ENCODE data around the gene POLK. TPM values are rescaled to one million over a fixed set of nuclear protein-coding genes. Genes with fewer than 3 reads are reported as not detected.
A peak's percentile ranks its signal among the peaks of the same experiment; 100 is the strongest.
"Not testable (repeated sequence)": the region's sequence is repeated elsewhere in the genome, so short reads cannot be mapped to it uniquely, and the experiment has no call there.

The POLK gene
- 18.4 TPM for polyA plus RNA-seq (2013, experiment 1 of 2; ENCODE audit: insufficient read length)
- polyA plus RNA-seq (2013, experiment 2 of 2; ENCODE audit: insufficient read length), result 20.0 TPM

GRCh38 chr5:75511435-75512382, at the start of gene POLK, which contains the start of gene CERT1:
POLK (plus strand) TSS chr5:75511891.
CERT1 (minus strand) TSS chr5:75511629; CDS start chr5:75511207, 422 bp downstream.
- peak; percentile 99 for DNase-seq

DNA sequence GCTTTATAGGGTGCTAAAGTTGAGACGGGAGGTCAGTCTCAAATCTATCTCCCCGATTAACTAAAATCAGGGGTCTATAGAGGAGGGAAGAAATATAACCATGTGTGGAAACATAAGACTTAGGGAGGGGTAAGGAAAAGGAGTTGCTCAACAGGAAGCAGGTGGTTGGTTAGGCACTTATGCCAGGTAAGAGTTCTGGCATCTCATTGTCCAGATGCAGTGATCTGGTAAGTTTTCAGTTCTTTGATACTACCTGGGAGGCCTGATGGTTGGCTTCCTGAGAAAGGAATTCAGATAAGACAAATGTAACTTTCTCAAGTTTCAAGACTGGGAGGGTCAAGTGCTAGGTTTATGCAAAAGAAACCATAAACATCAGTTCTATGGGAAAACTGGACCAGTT, 48.0 kb upstream of the POLK start:
- no peak for DNase-seq

DNA sequence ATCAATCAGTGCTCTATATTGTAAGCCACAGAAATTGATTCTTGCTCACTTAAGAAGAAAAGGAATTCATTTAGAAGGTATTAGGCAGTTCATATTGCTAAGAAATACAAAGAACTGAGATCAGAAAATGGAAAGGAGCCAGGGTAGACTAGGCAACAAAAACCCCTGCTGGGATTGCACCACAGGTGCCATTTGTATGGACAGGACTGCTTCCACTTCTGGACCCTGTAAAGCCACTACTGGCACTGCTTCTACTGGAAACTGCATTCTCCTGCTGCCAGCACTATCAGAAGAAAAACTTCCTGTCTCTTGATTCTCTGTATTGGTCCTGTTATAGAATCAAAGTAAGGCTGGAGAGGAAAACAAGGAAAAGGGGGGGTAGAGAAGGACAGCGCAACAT, 46.2 kb upstream of the POLK start:
- DNase-seq, result peak; percentile 12

DNA sequence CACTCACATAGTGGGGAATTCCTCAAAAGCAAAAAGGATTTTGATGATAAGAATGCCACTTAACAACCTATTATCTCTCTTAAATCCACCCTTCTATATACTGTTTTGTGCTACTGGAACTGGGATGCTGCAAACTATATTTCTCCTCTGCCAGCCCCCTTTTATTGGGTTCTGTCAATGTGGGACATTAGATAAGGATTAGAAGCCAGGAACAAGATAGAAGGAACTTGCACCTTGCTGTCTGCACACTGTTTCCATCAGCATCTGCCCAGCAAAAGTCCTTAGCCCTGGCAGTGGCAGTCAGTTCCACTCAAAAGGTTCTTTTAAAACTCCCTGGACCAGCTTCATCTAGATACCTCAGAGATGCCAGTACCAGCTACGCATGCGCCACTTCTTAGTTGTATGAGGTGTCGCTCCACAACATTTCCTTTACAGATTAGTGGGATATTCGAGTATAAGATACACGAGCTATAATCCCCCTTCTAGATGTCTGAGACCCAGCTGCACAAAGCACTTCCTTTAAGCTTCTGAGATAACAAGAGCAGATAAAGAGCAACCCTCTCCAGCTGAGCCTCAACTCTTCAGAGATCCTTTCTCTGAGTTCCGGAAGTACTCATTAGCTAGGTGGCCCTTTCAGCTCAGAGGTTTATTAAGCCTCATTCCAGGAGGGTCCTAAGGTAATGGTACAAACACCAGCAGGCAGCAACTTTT, 45.5 kb upstream of the POLK start:
- DNase-seq, result no peak

- no peak for DNase-seq
These were observed 43.1 kb upstream of the POLK start for GRCh38 chr5:75468593-75468992.

DNA sequence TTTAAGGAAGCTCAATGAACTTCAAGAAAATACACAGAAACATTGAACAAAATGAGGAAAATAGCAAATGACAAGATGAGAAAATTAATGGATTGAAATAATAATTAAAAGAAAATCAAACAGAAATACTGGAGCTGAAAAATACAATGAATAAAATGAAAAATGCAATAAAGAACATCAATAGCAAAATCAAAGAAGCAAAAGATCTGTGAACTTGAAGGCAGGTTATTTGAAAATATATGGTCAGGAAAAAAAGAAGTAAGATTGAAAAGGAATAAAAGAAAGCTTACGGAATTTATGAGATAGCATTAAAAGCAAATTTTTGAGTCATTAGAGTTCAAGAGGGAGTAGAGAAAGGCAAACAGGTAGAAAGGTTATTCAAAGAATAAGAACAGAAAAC, 42.7 kb upstream of the POLK start:
- no peak for DNase-seq

GRCh38 chr5:75471193-75471592, 40.5 kb upstream of the POLK start:
- DNase-seq, result no peak

- DNase-seq, result peak; percentile 5
These were observed 38.7 kb upstream of the POLK start for GRCh38 chr5:75472973-75473372.

- no peak for DNase-seq
These were observed 38.2 kb upstream of the POLK start for GRCh38 chr5:75473463-75473862.

- DNase-seq, result no peak
These were observed 36.3 kb upstream of the POLK start for GRCh38 chr5:75475364-75475763.

DNA sequence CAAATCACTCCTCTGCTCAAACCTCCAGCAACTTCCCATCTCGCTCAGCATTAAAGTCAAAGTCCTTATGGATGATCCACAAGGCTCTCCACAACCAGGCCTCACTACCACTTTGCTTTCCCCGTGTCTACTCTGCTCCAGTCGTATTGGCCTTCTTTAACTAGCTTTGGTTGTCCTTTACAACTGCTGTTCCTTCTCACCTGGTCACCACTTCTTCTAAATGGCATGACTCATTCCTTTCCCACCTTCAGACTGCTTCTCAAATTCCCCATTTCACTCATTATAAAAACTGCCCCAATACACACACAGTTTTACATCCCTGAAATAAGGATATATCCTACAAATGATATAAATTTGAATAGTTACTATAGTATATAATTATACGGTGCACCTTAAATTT, 30.7 kb upstream of the POLK start:
- no peak for DNase-seq

GRCh38 chr5:75482482-75482881, 29.2 kb upstream of the POLK start:
- no peak for DNase-seq

DNA sequence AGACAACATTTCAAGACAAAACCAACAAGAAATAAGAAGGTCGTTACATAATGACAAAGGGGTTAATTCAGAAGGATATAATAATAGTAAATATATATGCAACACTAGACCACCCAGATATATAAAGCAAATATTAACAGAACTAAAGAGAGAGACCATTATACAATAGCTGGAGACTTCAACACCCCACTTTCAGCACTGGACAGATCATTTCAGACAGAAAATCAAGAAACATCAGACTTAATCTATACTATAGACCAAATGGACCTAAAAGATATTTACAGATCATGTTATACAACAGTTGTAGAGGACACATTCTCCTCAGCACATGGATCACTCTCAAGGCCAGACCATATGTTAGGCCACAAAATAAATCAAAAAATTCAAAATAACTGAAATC, 27.1 kb upstream of the POLK start:
- DNase-seq, result no peak

- not testable (repeated sequence) for DNase-seq
These were observed 21.8 kb upstream of the POLK start for GRCh38 chr5:75489847-75490246.

- DNase-seq, result no peak
These were observed 20.1 kb upstream of the POLK start for GRCh38 chr5:75491621-75492020.

DNA sequence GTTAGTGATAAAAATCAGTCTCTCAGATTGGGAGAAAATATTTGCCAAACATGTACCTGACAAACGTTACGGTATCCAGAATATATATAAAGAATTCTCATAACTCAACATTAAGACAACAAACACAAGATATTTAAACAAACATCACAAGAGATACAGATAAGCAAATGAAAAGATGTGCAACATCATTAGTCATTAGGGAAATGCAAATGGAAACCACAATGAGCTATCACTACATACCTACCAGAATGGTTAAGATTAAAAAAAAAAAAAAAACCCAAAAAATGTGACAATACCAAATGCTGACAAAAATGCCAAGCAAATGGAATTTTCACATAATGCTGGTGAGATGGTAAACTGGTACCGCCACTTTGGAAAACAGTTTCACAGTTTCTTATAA, 15.7 kb upstream of the POLK start:
- no peak for DNase-seq

GRCh38 chr5:75498208-75498777, 13.4 kb upstream of the POLK start:
- DNase-seq, result no peak

GRCh38 chr5:75498875-75499274, 12.8 kb upstream of the POLK start:
- not testable (repeated sequence) for DNase-seq

DNA sequence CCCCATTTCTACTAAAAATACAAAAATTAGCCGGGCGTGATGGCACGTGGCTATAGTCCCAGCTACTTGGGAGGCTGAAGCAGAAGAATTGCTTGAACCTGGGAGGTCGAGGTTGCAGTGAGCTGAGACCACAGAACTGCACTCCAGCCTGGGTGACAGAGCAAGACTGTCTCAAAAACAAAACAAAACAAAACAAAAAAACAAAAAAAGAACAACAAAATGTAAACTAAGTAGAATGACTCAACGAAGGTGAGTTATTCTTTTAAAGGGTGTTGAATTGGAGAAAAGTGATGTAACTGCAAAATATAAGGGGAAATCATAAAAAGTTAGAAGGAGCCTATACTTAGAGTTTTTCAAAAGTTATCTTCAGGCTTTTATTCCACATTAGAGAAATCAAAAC, 6.6 kb upstream of the POLK start:
- DNase-seq, result not testable (repeated sequence)

DNA sequence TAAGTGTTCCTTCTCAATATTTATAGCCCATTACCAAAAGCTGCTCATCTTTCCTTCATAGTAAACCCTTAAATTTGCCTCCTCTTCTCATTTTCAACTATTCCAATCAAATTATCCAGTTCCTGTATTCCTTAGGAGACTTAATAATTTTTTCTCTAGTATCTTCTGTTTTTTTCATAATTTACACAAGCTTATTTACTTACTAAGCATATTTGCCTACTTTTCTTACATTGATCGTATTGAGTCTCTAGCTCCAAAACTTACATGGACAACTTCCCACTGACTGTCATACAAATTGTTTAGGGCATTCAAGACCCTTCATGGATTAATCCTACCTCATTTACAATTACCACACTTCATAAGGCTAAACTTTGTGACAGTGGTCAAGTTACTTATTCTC, 3.9 kb upstream of the POLK start:
- no peak for DNase-seq

DNA sequence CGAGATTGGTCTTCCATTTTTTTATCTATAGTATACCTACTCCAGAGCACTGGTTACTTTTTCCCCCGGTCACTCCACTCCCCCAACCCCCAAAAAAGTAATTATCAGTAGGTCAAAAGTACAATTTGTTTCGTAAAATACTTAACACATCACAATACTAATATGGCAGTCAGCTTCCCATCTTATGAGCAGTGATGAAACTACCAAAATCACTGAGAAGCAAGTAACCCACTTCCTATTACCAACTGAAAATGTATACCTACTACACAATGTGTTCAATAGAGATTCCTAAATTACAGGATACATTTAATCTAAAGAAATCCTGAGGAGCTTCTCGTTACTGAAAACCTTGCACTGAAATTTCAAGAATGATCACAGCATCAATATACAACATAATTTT, 2.1 kb upstream of the POLK start:
- DNase-seq, result no peak

GRCh38 chr5:75509956-75510355, 1.7 kb upstream of the POLK start:
- DNase-seq, result no peak

DNA sequence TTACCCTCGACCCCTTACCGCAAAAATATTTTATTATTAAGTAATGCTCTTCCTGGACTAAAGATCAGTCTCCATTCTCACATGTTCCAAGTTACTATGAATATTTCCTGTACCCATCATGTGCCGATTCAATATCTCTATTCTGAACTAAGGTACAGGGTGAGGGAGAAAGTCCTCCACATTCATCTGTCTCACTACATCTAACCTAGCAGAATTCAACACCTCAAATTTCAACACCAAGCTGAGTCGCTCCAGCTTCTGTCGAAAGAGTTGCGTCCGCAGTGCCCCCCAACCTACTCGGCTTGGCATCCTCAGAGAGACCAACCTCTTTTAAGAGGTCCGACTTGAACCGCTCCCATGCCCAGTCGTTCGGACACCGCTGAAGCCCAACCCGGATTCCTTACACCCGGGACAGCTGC, 1.3 kb upstream of the POLK start:
- peak; percentile 36 for DNase-seq
